A549 treated with CORT108297 at 1 μM for 4 hours (cell line): ENCODE measurements around the gene ALDH3B1. TPM values are rescaled to one million over a fixed set of nuclear protein-coding genes. Genes with fewer than 3 reads are reported as not detected.

Experiments
- total RNA-seq: library from RNA; stranded (reverse); fragments of 200-300 nt; extraction: Qiagen RNA extraction; gene quantifications from 5 replicates; pipeline ENCODE4 v1.2.3, GENCODE V29; 2022

ALDH3B1 gene
- total RNA-seq: 113 to 145 TPM (median 130 TPM) in 5 replicates

GRCh38 chr11:68010090-68011041, at the start of gene ALDH3B1:
Gene ALDH3B1 (plus strand): TSS chr11:68010327. CDS start chr11:68015298, 4,971 bp downstream.

GRCh38 chr11:68003846-68004550, 6.1 kb upstream of the ALDH3B1 start, which contains the start of gene UNC93B1:
Gene UNC93B1 (minus strand): TSS chr11:68004097. CDS start chr11:68004043, 54 bp downstream.

GRCh38 chr11:68030318-68031143, 20.4 kb downstream of the ALDH3B1 start, which contains the start of gene NDUFS8:
Gene NDUFS8 (plus strand): TSS chr11:68030681. CDS start chr11:68032152, 1,471 bp downstream.

GRCh38 chr11:68038718-68039525, 28.8 kb downstream of the ALDH3B1 start, which contains the start of gene TCIRG1:
Gene TCIRG1 (plus strand): TSS chr11:68039025. CDS start chr11:68041272, 2,247 bp downstream.

Other genes starting within 250 kb of the ALDH3B1 start
- 57.5 to 90.4 TPM (median 87.5 TPM) in 5 replicates for gene UNC93B1, start 6.2 kb upstream of the ALDH3B1 start, total RNA-seq
- 294 to 405 TPM (median 382 TPM) in 5 replicates for gene NDUFS8, start 20.4 kb downstream of the ALDH3B1 start, total RNA-seq
- 82.2 to 198 TPM (median 165 TPM) in 5 replicates for gene TCIRG1, start 28.7 kb downstream of the ALDH3B1 start, total RNA-seq
- 26.2 to 29.4 TPM (median 27.5 TPM) in 5 replicates for gene CHKA, start 111.1 kb downstream of the ALDH3B1 start, total RNA-seq
- 19.3 to 24.8 TPM (median 19.9 TPM) in 5 replicates for gene KMT5B, start 203.0 kb downstream of the ALDH3B1 start, total RNA-seq